HepG2 (cell line): Measurements from ENCODE around the gene BAHD1. TPM values are rescaled to one million over a fixed set of nuclear protein-coding genes. Genes with fewer than 3 reads are reported as not detected.

ENCODE experiments used
- ATAC-seq: fragments of 200-7000 bp; cut with Tn5 transposase; 3 replicates; pipeline ENCODE4 v1.9.1; 2020; ENCODE audit warnings: mild to moderate bottlenecking, moderate library complexity
- BruUV-seq: library from RNA; stranded (reverse); fragments of 400-500 nt; replicated peaks from 2 replicates; lab custom pipeline; 2021; lab: Mats Ljungman, UMichigan
- CTCF ChIA-PET: fragments of 300-600 bp; formaldehyde crosslinking; extraction: SDS; loops from one replicate; lab custom pipeline; 2021; ENCODE audit warnings: low total read pairs, inconsistent platforms, low intra/inter-chr PET ratio; lab: Yijun Ruan, JAX
- POLR2A ChIA-PET: fragments of 350-600 bp; sonication (Branson Sonifier 250); formaldehyde crosslinking; loops from one replicate; lab custom pipeline; 2020; ENCODE audit warnings: antibody characterized with exemption, inconsistent platforms; lab: Yijun Ruan, JAX
- DNase-seq: peaks from one replicate; pipeline ENCODE4 v3.0.0-alpha.2; 2015; ENCODE audit warnings: low spot score
- FAIRE-seq: peaks from 3 replicates; lab custom pipeline; 2011; peaks lifted over from hg19 to GRCh38; lab: Jason Lieb, UNC
- H2AFZ ChIP-seq: one replicate; pipeline ENCODE4 v1.6.1; 2011; ENCODE audit warnings: low read length, inconsistent platforms
- H3K27ac ChIP-seq: fragments of 300-600 bp; 3 replicates; pipeline ENCODE4 v1.8.0; 2011; ENCODE audit warnings: mixed run types, mild to moderate bottlenecking, mixed read lengths, low read length, inconsistent platforms; ENCODE audit not compliant: insufficient read depth; ENCODE audit errors: extremely low read length
- H3K27me3 ChIP-seq, 2 experiments: fragments of 200-600 bp in 1 of 2; 2 replicates in 1 of 2; 3 replicates in 1 of 2; pipeline versions ENCODE4 v1.6.0 to v1.8.0; 2011; ENCODE audit warnings: low read length in 2 of 2, mild to moderate bottlenecking in 2 of 2, moderate library complexity in 2 of 2, inconsistent platforms in 1 of 2; ENCODE audit not compliant: insufficient read depth in 2 of 2, control insufficient read depth in 1 of 2
- H3K36me3 ChIP-seq, 2 experiments: fragments of 200-600 bp in 1 of 2; replicated peaks in 1 of 2; 2 replicates in 1 of 2; 3 replicates in 1 of 2; pipeline versions ENCODE4 v1.5.1 to v1.8.0; 2011; ENCODE audit warnings: low read length in 2 of 2, inconsistent platforms in 1 of 2; ENCODE audit not compliant: insufficient read depth in 2 of 2, control insufficient read depth in 1 of 2
- H3K4me1 ChIP-seq: 2 replicates; pipeline ENCODE4 v1.5.1; 2012; ENCODE audit warnings: low read length, inconsistent platforms; ENCODE audit not compliant: insufficient read depth
- H3K4me2 ChIP-seq: 2 replicates; pipeline ENCODE4 v1.6.0; 2011; ENCODE audit warnings: low read depth, low read length, inconsistent platforms
- H3K4me3 ChIP-seq, 3 experiments: fragments of 200-600 bp in 1 of 3; sonication (generic), shearing (Covaris generic) in 1 of 3; replicated peaks in 1 of 3; 2 replicates each; pipeline ENCODE4 v1.5.1; 2011 to 2016; ENCODE audit warnings: low read length in 3 of 3, inconsistent platforms in 2 of 3, low read depth in 2 of 3, mild to moderate bottlenecking in 2 of 3, control low read depth in 1 of 3, mixed read lengths in 1 of 3; ENCODE audit not compliant: insufficient read depth in 1 of 3
- H3K79me2 ChIP-seq: one replicate; pipeline ENCODE4 v1.6.1; 2011; ENCODE audit warnings: low read length, inconsistent platforms; ENCODE audit not compliant: insufficient read depth
- H3K9ac ChIP-seq: 2 replicates; pipeline ENCODE4 v1.6.0; 2011; ENCODE audit warnings: mild to moderate bottlenecking, low read depth, low read length, inconsistent platforms; ENCODE audit not compliant: insufficient read depth
- H3K9me3 ChIP-seq: 2 replicates; pipeline ENCODE4 v1.5.1; 2012; ENCODE audit warnings: mild to moderate bottlenecking, low read length
- H4K20me1 ChIP-seq: 2 replicates; pipeline ENCODE4 v1.6.0; 2011; ENCODE audit warnings: inconsistent platforms, mild to moderate bottlenecking, low read length, moderate library complexity; ENCODE audit not compliant: insufficient read depth
- AGO1 ChIP-seq: fragments of 200-400 bp; formaldehyde crosslinking; IDR thresholded peaks from 2 replicates; pipeline ENCODE4 v1.6.1; 2017; ENCODE audit warnings: mild to moderate bottlenecking, low read depth, low read length, moderate library complexity; ENCODE audit not compliant: poor library complexity, severe bottlenecking
- BORCS8-MEF2B ChIP-seq: sonication (generic); formaldehyde crosslinking; IDR thresholded peaks from 2 replicates; pipeline ENCODE4 v1.8.0; 2022; ENCODE audit warnings: mild to moderate bottlenecking, missing genetic modification reagents
- HNRNPL ChIP-seq: fragments of 200-400 bp; formaldehyde crosslinking; IDR thresholded peaks from 2 replicates; pipeline ENCODE4 v1.6.1; 2017; ENCODE audit warnings: mild to moderate bottlenecking, low read depth, low read length
- IKZF4 ChIP-seq: sonication (generic); formaldehyde crosslinking; IDR thresholded peaks from 2 replicates; pipeline ENCODE4 v1.5.1; 2020; ENCODE audit warnings: borderline replicate concordance, mild to moderate bottlenecking, low read depth, missing genetic modification reagents; ENCODE audit errors: not compliant biosample characterization
- IRF2 ChIP-seq: IDR thresholded peaks from 2 replicates; pipeline ENCODE4 v1.6.1; 2018; ENCODE audit warnings: missing genetic modification reagents, missing compliant biosample characterization
- NFKB2 ChIP-seq: sonication (generic); formaldehyde crosslinking; IDR thresholded peaks from 2 replicates; pipeline ENCODE4 v1.4.0; 2020; ENCODE audit warnings: missing genetic modification reagents, borderline replicate concordance
- RBM22 ChIP-seq: fragments of 200-400 bp; formaldehyde crosslinking; optimal IDR thresholded peaks from 2 replicates; pipeline ENCODE3; 2017; ENCODE audit warnings: mild to moderate bottlenecking, low read length, moderate library complexity
- SP140L ChIP-seq: sonication (generic); formaldehyde crosslinking; IDR thresholded peaks from 2 replicates; pipeline ENCODE4 v1.4.0; 2020; ENCODE audit warnings: missing genetic modification reagents, borderline replicate concordance
- TBX2 ChIP-seq: sonication (generic); formaldehyde crosslinking; IDR thresholded peaks from 2 replicates; pipeline ENCODE4 v1.5.0; 2020; ENCODE audit warnings: missing genetic modification reagents, mild to moderate bottlenecking, borderline replicate concordance
- TBX3 ChIP-seq: fragments of 450-650 bp; IDR thresholded peaks from 2 replicates; pipeline ENCODE4 v1.6.1; 2017; ENCODE audit warnings: antibody characterized with exemption, mild to moderate bottlenecking, inconsistent platforms, borderline replicate concordance
- ZNF605 ChIP-seq: sonication (generic); formaldehyde crosslinking; IDR thresholded peaks from 2 replicates; pipeline ENCODE4 v1.8.0; 2022; ENCODE audit warnings: mild to moderate bottlenecking, missing genetic modification reagents
- WGBS: methylation state at CpG from one replicate; pipeline ENCODE4 v1.1.6; 2017; ENCODE audit warnings: low lambda C conversion rate; 5-methylcytosine and 5-hydroxymethylcytosine counted together
- in situ Hi-C: cut with HindIII; loops from 2 replicates; pipeline ENCODE4 v1.10.0; 2017; ENCODE audit warnings: low pct_unique_long_range_greater_than_20kb; ENCODE audit not compliant: extremely low pct_ligation_motif_present
- intact Hi-C: fragments of 100-400 bp; cut with micrococcal nuclease; formaldehyde crosslinking; loops from one replicate; pipeline ENCODE4 v1.10.0; 2022; ENCODE audit not compliant: unreplicated experiment
- polyA plus RNA-seq, 8 experiments: library from polyadenylated mRNA; depleted of rRNA in 3 of 8; stranded (reverse) in 7 of 8; unstranded in 1 of 8; fragments of >200 nt; fragmentation: Illumina TruSeq in 4 of 8; extraction: Trizol in 4 of 8; gene quantifications; 2 replicates each; pipeline versions ENCODE4 v1.2.1 to v1.2.3, GENCODE V29; 2011 to 2016; ENCODE audit warnings: low read depth in 4 of 8, missing spikeins in 1 of 8, mixed read lengths in 1 of 8; ENCODE audit not compliant: insufficient read depth in 1 of 8
- total RNA-seq, 5 experiments: library from RNA; depleted of rRNA; stranded (reverse); fragments of >200 nt; fragmentation: Illumina TruSeq; extraction: Trizol; gene quantifications; 2 replicates each; pipeline ENCODE4 v1.2.3, GENCODE V29; 2016; ENCODE audit warnings: low read depth in 1 of 5
- TF ChIP-seq, protein P1 (sequence below): sonication (generic); formaldehyde crosslinking; IDR thresholded peaks from 2 replicates; pipeline ENCODE4 v1.8.0; 2022; ENCODE audit warnings: mild to moderate bottlenecking, missing genetic modification reagents, borderline replicate concordance
- TF ChIP-seq, protein P2 (sequence below): conservative IDR thresholded peaks from 2 replicates; pipeline ENCODE4 v1.6.1; 2018; ENCODE audit warnings: missing genetic modification reagents

The BAHD1 gene
- total and polyA plus RNA-seq, 2 of the 13 experiments (the other 11 are each of a cell fraction or from before 2014, with no cell fraction given) = 3.3 to 8.7 TPM

DNA sequence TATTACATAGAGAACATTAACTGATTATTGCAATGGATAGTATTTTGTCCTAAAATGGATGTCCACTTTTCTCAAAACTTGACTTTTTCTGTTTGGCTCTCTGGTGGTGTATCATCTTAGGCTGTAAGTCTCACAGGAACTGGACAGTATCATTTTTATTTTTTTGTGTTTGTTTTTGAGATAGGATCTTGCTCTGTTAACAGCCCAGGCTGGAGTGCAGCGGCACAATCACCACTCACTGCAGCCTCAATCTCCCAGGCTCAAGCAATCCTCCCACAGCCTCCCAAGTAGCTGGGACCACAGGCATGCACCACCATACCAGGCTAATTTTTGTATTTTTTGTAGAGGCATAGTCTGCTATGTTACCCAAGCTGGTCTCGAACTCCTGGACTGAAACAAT, 43.2 kb downstream of the BAHD1 start:
- Histone ChIP-seq H3K36me3 (no peaks in the 10 kb centered on the region), H3K9ac (no peak overlapping the region), H3K4me3 (no peak overlapping the region), H3K9me3 (no peaks in the 10 kb centered on the region), H3K4me1 (no peaks in the 10 kb centered on the region), H3K27me3 (peaks cover 0 to 16% of the 10 kb centered on the region in 2 experiments; a peak in 3 of 5 replicates), H3K27ac (no peak overlapping the region), H2AFZ (no peak overlapping the region), H3K4me2 (no peak overlapping the region), H4K20me1 (no peaks in the 10 kb centered on the region), H3K79me2 (no peaks in the 10 kb centered on the region)
- DNase-seq (no peak), FAIRE-seq (no peak), ATAC-seq (no peak)
- TF ChIP-seq, protein P1, sequence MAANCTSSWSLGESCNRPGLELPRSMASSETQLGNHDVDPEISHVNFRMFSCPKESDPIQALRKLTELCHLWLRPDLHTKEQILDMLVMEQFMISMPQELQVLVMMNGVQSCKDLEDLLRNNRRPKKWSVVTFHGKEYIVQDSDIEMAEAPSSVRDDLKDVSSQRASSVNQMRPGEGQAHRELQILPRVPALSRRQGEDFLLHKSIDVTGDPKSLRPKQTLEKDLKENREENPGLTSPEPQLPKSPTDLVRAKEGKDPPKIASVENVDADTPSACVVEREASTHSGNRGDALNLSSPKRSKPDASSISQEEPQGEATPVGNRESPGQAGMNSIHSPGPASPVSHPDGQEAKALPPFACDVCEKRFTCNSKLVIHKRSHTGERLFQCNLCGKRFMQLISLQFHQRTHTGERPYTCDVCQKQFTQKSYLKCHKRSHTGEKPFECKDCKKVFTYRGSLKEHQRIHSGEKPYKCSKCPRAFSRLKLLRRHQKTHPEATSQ = no peak
- no peak for TF ChIP-seq TBX3
- TF ChIP-seq ZNF605 = no peak
- POLR2A ChIA-PET = no interaction called here
- intact Hi-C loops (no loop called here), in situ Hi-C loops (no loop called here)
- 17% methylated on average over 2 of the region's 2 CpGs for WGBS
- CTCF ChIA-PET = no interaction called here
- no TSS peak for BruUV-seq

DNA sequence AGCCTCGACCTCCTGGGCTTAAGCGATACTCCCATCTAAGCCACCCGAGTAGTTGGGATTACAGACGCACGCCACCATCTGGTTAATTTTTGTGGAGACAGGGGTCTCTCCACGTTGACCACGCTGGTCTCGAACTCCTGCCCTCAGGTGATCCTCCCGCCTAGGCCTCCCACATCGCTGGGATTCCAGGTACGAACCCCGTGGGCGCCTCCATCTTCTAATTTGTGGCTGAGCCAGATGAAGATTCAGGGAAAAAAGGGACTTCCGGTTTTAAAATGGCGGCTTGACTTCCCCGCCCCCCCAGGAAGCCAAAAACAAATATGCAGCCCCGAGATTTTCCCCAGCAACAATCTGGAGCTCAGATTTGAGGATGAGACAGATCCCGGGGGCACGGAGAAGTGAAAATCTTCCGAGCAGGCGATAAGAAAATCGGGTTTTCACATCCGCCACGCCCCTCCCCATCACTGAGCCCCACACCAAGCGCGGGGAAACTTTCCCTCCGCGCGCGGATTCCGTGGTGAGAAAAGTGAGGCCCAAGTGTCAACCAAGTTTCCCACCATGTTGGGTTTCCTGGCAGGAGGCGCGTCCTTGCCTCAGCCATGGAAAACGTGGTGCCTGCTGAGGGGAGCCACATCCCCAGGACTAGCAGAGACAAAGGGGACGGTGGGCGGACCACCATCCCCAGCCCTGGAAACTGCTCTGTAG, 45.5 kb downstream of the BAHD1 start:
- Histone ChIP-seq H3K27ac (no peak overlapping the region), H3K79me2 (no peaks in the 10 kb centered on the region), H2AFZ (no peak overlapping the region), H3K36me3 (no peaks in the 10 kb centered on the region), H3K9ac (no peak overlapping the region), H3K4me1 (no peaks in the 10 kb centered on the region), H3K9me3 (no peaks in the 10 kb centered on the region), H3K27me3 (peaks cover 0 to 6% of the 10 kb centered on the region in 2 experiments; a peak in 3 of 5 replicates), H3K4me3 (no peak overlapping the region), H3K4me2 (no peak overlapping the region), H4K20me1 (no peaks in the 10 kb centered on the region)
- intact Hi-C loops = no loop called here
- whole genome bisulfite sequencing = 78% methylated on average over 36 of the region's 36 CpGs
- no TSS peak for BruUV-seq
- ATAC-seq (no peak), DNase-seq (no peak), FAIRE-seq (no peak)
- in situ Hi-C loops = no loop called here
- CTCF ChIA-PET = no interaction called here
- POLR2A ChIA-PET = no interaction called here
- TF ChIP-seq AGO1 = no peak
- no peak for TF ChIP-seq TBX2 (CRISPR knock-in tag)
- no peak for TF ChIP-seq NFKB2 (CRISPR knock-in tag)
- no peak for TF ChIP-seq IRF2 (CRISPR knock-in tag)
- TF ChIP-seq RBM22 = no peak
- TF ChIP-seq SP140L (CRISPR knock-in tag) = no peak
- no peak for TF ChIP-seq HNRNPL
- no peak for TF ChIP-seq IKZF4 (CRISPR knock-in tag)
- TF ChIP-seq, protein P2, sequence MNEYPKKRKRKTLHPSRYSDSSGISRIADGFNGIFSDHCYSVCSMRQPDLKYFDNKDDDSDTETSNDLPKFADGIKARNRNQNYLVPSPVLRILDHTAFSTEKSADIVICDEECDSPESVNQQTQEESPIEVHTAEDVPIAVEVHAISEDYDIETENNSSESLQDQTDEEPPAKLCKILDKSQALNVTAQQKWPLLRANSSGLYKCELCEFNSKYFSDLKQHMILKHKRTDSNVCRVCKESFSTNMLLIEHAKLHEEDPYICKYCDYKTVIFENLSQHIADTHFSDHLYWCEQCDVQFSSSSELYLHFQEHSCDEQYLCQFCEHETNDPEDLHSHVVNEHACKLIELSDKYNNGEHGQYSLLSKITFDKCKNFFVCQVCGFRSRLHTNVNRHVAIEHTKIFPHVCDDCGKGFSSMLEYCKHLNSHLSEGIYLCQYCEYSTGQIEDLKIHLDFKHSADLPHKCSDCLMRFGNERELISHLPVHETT (CRISPR knock-in tag) = no peak
- no peak for TF ChIP-seq BORCS8-MEF2B (CRISPR knock-in tag)
